ENCODE measurements around the gene CSPG4.
"Not testable (repeated sequence)": the region's sequence is repeated elsewhere in the genome, so short reads cannot be mapped to it uniquely, and the experiment has no call there.

CSPG4 gene

DNA sequence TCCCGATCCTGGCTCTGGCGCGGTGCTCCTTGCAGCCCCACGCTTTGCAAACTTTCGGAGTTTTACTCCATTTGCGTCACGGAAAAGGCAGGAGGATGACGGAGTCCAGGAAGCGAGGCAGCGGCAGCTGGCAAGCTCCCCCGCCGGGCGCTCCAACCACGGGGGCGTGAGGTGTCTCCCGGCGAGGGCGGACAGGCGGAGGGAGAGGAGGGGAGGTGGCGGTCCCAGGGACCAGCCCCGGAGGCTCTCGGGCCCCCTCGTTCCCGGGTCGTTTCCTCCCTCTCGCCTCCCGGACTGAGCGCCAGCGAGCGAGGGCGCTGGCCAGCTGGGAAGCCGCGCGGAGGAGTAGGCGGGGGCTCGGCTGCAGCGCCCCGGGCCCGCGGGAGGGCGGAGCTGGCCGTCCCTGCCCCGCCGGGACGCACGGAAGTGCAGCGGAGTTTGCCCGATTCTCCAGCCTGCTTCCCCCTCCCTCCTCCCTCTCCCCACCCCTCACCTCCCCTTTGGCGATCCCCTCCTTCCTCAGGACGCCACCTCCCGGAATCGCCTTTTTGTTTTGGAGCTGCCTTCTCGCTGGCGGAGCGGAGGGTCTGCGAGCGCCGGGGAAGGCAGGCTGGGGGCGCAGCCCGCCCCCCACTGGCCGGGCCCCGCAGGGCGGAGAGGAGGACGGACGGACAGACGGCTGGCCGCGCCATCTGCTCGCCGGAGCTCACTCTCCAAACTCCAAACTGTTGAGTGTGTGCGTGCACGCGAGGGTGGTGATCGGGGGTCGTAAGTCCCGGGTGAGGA is 65.1 kb downstream of the CSPG4 start, which contains the start of gene SNX33:
Gene SNX33 (plus strand): TSS at position 543 of the 786 bp plus-strand sequence. CDS start 1,191 bp downstream, outside the sequence.
- peak; percentile 42 for DNase-seq

DNA sequence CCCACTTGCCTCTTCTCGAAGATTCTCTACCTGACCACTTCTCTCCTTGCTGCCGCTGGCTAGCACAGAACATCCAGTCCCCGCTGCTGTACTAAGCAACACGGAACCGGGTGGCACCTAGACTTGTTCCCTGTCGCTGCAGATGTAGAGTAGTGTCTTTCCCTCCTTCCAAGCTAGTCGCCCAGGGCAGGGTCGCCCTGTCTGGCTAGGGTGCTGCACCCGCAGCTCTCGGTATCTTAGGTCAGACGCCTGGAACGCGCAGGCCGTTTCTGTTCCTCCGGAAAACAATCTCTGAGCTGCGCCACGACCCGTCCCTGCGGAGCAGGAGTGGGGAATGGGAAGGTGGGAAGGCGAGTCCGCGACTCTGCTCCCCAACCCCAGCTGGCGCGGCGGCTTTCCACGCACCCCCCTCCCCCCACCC is 65.7 kb downstream of the CSPG4 start:
- no peak for DNase-seq

DNA sequence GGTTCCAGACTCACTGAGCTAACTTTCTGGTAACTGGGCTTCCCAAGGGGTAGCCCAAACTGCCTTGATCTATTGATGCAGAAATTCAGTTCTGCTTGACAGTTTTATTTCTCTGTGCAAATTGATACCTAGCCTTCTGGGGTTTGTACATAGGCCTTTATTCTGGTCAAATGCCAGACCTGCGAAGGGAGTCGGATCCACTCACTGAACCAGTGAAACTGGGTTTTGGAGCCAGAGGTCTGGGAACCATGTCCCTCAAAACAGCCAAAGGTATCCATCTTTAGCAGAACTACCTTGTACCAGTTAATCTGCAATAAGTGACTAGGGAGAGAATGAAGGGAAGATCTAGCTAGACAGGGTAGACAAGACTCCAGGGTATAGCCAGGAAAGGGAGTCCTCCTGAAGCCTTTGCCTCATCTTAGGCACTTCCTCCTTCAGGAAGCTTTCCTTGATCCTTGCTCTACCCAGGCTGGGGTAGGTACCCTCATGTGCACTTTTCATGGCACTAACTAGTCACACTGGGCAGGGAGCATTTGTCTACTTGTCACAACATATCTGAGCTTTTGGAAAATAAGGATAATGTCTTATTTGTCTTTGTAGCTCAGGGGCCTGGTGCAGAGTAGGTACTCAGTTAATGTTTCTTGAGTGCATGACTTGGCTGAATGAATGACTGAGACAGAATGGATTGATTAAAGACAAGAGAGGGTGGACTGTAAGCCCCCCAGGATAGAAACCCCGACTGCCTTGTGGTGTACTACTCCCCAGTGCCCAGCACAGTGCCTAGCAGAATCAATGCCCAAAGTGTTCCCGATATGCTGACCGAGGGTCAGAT is 66.3 kb downstream of the CSPG4 start:
- no peak for DNase-seq

DNA sequence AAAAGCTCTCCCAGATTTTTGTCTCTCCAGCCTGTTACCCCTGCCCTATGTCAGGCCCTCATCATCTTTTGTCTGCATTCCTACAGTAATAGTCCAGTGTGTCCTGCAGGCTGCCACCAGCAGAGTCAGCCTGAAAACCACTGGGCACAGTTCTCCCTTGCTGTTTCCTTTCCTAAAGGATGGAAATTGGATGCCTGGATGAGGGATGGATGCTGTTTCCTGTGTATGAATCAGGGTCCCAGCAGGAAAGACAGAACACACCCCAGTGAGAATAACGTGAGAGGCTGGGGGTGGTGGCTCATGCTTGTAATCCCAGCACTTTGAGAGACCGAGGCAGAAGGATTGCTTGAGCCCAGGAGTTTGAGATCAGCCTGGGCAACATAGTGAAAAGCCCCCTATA is 68.3 kb downstream of the CSPG4 start:
- DNase-seq = no peak

DNA sequence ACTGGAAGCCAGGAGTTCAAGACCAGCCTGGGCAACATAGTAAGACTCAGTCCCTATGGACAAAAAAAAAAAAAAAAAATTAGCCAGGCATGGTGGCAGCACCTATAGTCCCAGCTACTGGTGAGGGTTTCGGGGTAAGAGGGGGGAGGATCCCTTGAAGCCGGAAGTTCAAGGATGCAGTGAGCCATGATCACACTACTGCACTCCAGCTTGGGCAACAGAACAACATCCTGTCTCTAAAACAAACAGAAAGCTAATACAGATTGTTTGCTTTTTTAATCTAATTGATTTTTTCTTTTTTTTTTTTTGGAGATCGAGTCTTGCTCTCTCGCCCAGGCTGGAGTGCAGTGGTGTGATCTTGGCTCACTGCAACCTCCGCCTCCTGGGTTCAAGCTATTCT is 71.0 kb downstream of the CSPG4 start:
- no peak for DNase-seq

DNA sequence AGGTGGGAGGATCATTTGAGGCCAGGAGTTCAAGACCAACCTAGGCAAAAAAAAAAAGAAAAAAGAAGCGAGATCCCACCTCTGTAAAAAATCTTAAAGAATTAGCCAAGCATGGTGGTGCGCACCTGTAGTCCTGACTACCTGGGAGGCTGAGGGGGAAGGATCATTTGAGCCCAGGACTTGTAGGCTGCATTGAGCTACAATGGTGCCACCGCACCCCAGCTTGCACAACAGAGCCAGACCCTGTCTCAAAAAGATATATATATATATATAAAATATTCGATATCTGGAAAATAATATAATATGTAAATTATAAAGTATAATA is 71.5 kb downstream of the CSPG4 start:
- DNase-seq = no peak

DNA sequence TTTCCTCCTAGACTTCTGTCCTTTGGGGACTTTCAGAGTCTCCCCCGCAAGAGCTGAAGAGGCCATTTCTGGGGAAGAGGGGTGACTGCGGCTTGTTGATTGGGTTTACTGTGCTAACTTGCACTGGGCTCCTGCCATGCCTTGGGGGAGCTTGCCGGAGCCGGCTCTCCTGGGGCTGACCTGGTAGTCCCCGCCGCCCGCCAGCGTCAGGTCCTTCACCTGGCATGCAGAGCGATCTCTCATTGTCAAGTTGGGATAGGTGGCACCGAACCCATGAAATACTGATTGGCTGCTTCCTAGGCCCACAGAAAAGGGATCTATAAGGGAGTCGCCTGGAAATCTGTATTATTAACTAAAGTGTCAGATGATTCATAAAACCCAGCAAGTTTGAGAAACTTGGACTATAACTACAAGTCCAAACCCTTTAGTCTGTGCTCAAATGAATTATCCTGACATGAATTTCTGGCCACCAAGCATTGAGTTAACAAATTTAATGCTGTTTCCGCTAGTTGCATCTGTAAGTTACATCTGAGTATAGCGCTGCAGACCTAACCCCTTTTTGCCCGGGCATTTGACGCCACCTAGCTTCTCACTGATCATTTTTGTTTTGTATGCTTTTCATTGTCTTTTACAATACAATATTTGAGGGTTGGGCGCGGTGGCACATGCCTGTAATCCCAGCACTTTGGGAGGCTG is 72.0 kb downstream of the CSPG4 start:
- DNase-seq = peak; percentile 10

DNA sequence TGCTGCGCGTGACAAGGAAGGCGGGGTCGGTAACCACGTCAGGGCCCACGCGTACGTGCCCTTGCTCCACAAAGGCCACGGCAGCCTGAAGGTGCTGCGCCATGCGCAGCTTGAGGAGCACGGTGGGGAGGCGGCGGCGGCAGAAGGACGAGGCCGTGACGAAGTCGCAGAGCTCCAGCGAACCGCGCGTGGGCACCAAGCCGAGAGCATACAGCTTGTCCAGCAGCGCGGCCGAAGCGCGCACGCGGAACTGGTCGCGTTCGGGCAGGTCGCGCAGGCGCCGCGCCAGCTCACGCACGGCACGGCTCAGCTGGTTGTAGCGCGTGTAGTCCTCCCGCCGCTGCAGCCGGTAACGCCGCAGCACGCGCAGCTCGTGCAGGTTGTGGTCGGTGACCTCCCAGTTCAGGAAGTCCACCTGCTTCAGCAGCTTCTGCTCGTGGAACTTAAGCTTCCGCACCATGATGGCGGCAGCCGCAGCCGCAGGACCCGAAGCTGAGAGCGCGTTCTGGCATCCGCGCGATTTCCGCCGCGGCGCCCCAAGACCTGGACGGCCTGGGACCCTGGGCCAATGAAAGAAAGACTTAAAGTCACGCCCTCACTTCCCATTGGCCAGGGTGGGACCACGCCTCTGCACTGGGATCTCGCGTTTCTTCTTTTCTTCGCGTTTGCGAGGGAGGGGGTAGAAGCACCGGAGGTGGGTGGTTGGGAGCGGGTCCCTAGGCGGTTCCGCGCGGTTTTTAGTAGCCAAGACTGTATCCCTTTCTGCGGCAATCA is 72.8 kb downstream of the CSPG4 start, which contains the start of gene IMP3:
Gene IMP3 (minus strand): TSS at position 516 of the 774 bp plus-strand sequence. CDS start 56 bp downstream, at position 460.
- peak; percentile 87 for DNase-seq

DNA sequence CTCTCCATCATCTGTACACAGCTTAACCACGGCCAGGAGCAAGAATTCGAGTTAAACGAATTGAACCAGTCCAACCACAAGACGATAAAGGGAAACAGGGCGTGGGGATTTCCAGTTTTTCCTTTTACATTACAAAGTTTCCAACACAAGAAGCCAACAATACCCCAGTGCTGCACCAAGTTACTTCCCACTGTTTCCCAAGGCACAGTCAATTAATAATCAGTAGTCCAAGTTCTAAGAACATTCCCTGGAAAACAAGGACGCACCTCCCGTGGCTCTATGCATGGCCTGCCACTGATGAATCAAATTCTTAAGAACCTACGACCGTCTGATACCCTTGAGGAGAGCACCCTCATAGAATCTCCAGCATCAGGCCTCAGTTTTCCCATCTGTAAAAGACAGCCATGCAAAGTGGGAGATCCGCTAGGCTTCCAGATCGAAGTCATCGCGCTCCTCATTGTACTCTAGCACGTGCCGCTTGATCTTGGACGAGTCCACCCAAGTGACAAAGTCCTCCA is 73.4 kb downstream of the CSPG4 start:
- no peak for DNase-seq

DNA sequence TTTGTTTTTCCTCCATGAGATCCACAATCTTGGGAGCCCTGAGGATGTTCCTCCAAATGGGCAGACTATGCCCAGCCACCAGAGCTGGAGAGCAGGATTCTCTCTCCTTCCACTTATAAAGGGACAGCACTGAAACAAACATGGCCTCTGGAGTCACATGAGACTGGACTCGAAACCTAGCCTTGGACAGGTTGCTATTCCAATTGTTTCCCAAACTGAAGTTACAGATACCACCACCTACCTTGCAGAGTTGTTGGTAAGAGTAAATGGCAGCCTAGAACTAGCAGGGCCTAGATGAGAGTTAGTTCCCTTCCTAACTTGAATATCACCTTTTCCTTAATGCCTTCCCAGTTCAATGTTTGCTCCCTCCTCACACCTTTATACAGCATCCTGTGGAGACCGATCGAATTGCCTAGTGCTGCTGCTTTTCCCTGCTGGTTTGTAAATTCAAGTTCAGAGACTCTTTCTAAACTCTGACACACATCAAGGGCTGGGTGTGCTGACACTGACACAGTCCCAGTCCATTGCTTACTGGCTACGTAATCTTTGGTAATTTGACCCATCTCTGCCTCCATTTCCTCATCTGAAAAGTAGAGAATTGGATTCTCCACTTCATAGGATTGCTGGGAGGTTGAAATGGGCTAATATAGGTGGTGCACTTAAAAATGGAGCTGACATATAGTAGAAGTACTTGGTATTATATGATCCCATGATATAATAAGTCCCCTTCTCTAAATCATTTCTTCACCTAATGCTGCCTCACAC is 75.2 kb downstream of the CSPG4 start:
- no peak for DNase-seq

DNA sequence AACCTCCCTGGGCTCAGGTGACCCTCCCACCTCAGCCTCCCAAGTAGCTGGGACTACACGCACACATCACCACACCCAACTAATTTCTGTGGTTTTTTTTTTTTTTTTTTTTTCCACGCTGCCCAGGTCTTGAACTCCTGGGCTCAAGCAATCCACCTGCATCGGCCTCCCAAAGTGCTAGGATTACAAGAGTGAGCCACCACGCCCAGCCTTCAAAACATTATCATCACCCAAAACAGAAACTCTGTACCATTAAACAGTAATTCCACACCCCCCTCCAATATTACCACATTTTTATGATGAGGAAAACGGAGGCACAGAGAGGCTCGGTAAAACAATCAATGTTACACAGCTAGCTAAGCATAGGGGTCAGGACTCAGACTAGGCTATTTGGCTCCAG is 76.6 kb downstream of the CSPG4 start:
- DNase-seq = no peak

DNA sequence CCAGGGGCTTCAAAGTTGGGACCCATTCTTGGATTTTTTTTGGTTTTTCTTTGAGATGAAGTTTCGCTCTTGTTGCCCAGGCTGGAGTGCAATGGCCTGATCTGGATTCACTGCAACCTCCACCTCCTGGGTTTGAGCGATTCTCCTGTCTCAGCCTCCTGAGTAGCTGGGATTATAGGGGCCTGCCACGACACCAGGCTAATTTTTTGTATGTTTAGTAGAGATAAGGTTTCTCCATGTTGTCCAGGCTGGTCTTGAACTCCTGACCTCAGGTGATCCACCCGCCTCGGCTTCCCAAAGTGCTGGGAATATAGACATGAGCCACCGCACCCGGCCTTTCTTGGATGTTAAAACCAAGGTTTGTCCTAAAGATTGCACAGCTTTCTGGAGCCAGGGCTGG is 78.7 kb downstream of the CSPG4 start:
- DNase-seq = not testable (repeated sequence)

DNA sequence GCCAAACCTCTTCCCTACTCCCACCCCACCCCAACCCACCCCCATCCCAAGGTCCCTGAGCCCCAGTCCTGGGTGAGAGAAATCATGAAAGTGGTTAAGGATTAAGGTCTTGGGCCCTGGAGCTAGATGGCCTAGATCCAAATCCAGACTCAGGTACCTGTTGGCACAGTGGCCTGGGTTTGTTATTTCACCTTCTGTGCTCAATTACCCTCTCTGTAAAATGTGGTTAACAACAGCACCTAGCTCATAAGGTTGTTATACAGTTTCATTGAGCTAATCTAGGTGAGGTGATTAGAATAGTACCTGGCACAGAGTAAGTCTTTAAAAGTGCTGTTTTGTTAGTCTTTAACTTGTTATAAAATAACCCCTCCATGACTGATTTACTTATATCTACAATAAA is 80.7 kb downstream of the CSPG4 start:
- no peak for DNase-seq

DNA sequence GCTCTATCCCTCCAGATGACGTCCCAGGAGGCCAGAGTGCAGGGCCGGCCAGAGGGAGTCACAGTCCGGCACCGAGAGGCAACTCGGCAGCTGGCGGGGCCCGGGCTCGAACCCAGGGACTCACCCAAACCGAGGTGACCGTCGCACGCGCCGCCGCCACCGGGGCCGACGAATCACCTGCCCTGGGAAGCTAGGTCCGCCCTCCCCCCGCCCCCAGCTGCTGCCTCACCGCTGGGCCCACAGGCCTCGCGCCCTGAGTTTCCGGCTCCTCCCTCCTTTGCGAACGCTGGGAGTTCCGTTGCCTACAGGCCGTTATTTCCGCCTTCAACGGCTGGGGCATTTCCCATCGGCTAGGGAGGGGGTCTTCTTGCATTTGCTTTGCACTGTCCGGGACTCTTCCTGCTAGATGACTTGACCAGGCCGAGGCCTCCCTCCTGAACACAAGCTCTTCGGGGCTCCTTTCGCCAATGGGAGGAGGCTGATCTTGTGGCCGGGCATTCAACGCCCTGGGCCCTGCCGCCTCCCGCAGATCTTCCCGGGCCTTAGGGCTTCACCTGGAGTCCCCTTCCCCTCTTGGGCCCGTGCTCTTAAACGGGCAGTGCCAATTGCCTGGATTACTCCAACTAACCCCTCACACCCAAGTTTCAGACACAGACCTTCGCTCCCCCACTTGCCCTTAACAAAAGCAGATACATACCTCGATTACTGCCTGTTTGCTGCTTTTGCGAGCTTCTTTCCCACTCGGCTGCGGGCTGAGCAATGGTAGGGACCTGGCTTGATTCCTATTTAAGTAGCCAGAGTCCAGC is 86.9 kb downstream of the CSPG4 start, which contains the start of gene SNUPN:
Gene SNUPN (minus strand): TSS at position 184 of the 806 bp plus-strand sequence. CDS start 4,674 bp downstream, outside the sequence.
- peak; percentile 84 for DNase-seq

Data from effector CD8-positive, alpha-beta T cell (primary cell).